ENCODE results near the gene RETREG3.

RETREG3 gene

GRCh38 chr17:42609182-42609813, at the start of gene RETREG3, which contains the start of gene TUBG1:
Gene RETREG3, minus strand, starts transcription at chr17:42609374. Its CDS starts 50 bp downstream, at chr17:42609324.
Gene TUBG1, plus strand, starts transcription at chr17:42609683. Its CDS starts 55 bp downstream, at chr17:42609738.
- DNase-seq (ENCODE audit: low read depth) = peak; percentile 99
- TF ChIP-seq CTCF (IDR thresholded peaks at IDR 0.05; ENCODE audit: insufficient read depth, low read depth, low read length, missing control alignments) = peak; percentile 54
- H3K4me3 ChIP-seq (ENCODE audit: low read length) = peak within 1 kb of the TSS; percentile 99

GRCh38 chr17:42657824-42658588, 48.8 kb upstream of the RETREG3 start:
- no peak for TF ChIP-seq CTCF (IDR thresholded peaks at IDR 0.05; ENCODE audit: insufficient read depth, low read depth, low read length, missing control alignments)
- H3K4me3 ChIP-seq (ENCODE audit: low read length) = no peak overlapping the region
- DNase-seq (ENCODE audit: low read depth) = no peak

- no peak for DNase-seq (ENCODE audit: low read depth)
- TF ChIP-seq CTCF (IDR thresholded peaks at IDR 0.05; ENCODE audit: insufficient read depth, low read depth, low read length, missing control alignments) = no peak
- H3K4me3 ChIP-seq (ENCODE audit: low read length) = no peak overlapping the region
These were observed 46.4 kb upstream of the RETREG3 start for GRCh38 chr17:42655528-42655927.

GRCh38 chr17:42653179-42654124, 44.3 kb upstream of the RETREG3 start:
- no peak for DNase-seq (ENCODE audit: low read depth)
- peak overlapping the region; percentile 13 for H3K4me3 ChIP-seq (ENCODE audit: low read length)

GRCh38 chr17:42651392-42651791, 42.2 kb upstream of the RETREG3 start:
- no peak for DNase-seq (ENCODE audit: low read depth)
- no peak for TF ChIP-seq CTCF (IDR thresholded peaks at IDR 0.05; ENCODE audit: insufficient read depth, low read depth, low read length, missing control alignments)
- H3K4me3 ChIP-seq (ENCODE audit: low read length) = no peak overlapping the region

More at GRCh38 chr17:42653179-42654124, 44.3 kb upstream of the RETREG3 start:
- TF ChIP-seq CTCF (IDR thresholded peaks at IDR 0.05; ENCODE audit: insufficient read depth, low read depth, low read length, missing control alignments) = no peak

GRCh38 chr17:42647778-42648177, 38.6 kb upstream of the RETREG3 start:
- no peak for DNase-seq (ENCODE audit: low read depth)
- no peak for TF ChIP-seq CTCF (IDR thresholded peaks at IDR 0.05; ENCODE audit: insufficient read depth, low read depth, low read length, missing control alignments)
- H3K4me3 ChIP-seq (ENCODE audit: low read length) = no peak overlapping the region
